Sigmoid colon (tissue), 7 donors: ENCODE results near the gene HDAC4. TPM values are rescaled to one million over a fixed set of nuclear protein-coding genes. Genes with fewer than 3 reads are reported as not detected.

Experiments
- DNase-seq: peaks from one replicate; pipeline ENCODE4 v3.0.0-alpha.2; 2019
- H3K27ac ChIP-seq, 4 donors: fragments of 200-600 bp; sonication (generic); one replicate each; pipeline ENCODE4 v1.5.1; 2016 to 2019; ENCODE audit warnings: mild to moderate bottlenecking in 1 of 4
- H3K27me3 ChIP-seq, 3 donors: fragments of 200-600 bp; sonication (generic); one replicate each; pipeline ENCODE4 v1.5.1; 2019; ENCODE audit warnings: mild to moderate bottlenecking in 1 of 3
- H3K36me3 ChIP-seq, 4 donors: fragments of 200-600 bp; sonication (generic); one replicate each; pipeline ENCODE4 v1.5.1; 2016 to 2019
- H3K4me1 ChIP-seq, 4 donors: fragments of 200-600 bp; sonication (generic); one replicate each; pipeline ENCODE4 v1.5.1; 2017 to 2019
- H3K4me3 ChIP-seq, 4 donors: fragments of 200-600 bp; sonication (generic); one replicate each; pipeline ENCODE4 v1.5.1; 2017 to 2019; ENCODE audit warnings: mild to moderate bottlenecking in 2 of 4, moderate library complexity in 1 of 4
- H3K9me3 ChIP-seq, 4 donors: fragments of 200-600 bp in 3 of 4; sonication (generic) in 3 of 4; one replicate each; pipeline versions ENCODE4 v1.5.1 to v1.6.1; 2013 to 2019
- EP300 ChIP-seq, 4 donors: sonication (generic); formaldehyde crosslinking; IDR thresholded peaks; one replicate each; pipeline ENCODE4 v1.6.1; 2017; ENCODE audit warnings: antibody characterized with exemption in 4 of 4
- POLR2A ChIP-seq, 2 donors: fragments of 450-650 bp; IDR thresholded peaks; one replicate each; pipeline ENCODE4 v1.6.1; 2016; ENCODE audit warnings: antibody characterized with exemption in 2 of 2, mild to moderate bottlenecking in 2 of 2, moderate library complexity in 2 of 2
- POLR2AphosphoS5 ChIP-seq, 4 donors: sonication (generic); formaldehyde crosslinking; IDR thresholded peaks; one replicate each; pipeline ENCODE4 v1.6.1; 2017; ENCODE audit warnings: antibody characterized with exemption in 4 of 4
- WGBS, 2 donors: extraction: QIAGEN DNeasy Blood & Tissue Kit; methylation state at CpG; one replicate each; pipeline ENCODE4 v1.1.7; 2013; 5-methylcytosine and 5-hydroxymethylcytosine counted together
- intact Hi-C: fragments of 100-400 bp; cut with DNase I; formaldehyde crosslinking; loops from one replicate; pipeline ENCODE4 v1.15.1; 2023
- polyA plus RNA-seq, 3 donors: library from polyadenylated mRNA; stranded (reverse); fragments of 200-250 nt; gene quantifications; one replicate each; pipeline ENCODE4 v1.2.3, GENCODE V29; 2013
- total RNA-seq, 4 donors: library from RNA; depleted of rRNA; stranded (reverse); fragments of >200 nt; gene quantifications; one replicate each; pipeline ENCODE4 v1.1.0, GENCODE V29; 2016
- TF ChIP-seq, protein P1 (sequence below), 4 experiments: fragments of 450-650 bp in 3 of 4; fragments of 200-600 bp in 1 of 4; IDR thresholded peaks; one replicate each; pipeline ENCODE4 v1.5.1; 2016 to 2019; ENCODE audit warnings: antibody characterized with exemption in 4 of 4, mild to moderate bottlenecking in 3 of 4, moderate library complexity in 2 of 4
- donor health status: healthy with polysubstance abuse.
- donor health status: Bipolar disorder and iron deficiency.
- donor health status: healthy.

Gene HDAC4
- total and polyA plus RNA-seq, 7 donors: 1.8 to 196 (median 77.0) TPM

DNA sequence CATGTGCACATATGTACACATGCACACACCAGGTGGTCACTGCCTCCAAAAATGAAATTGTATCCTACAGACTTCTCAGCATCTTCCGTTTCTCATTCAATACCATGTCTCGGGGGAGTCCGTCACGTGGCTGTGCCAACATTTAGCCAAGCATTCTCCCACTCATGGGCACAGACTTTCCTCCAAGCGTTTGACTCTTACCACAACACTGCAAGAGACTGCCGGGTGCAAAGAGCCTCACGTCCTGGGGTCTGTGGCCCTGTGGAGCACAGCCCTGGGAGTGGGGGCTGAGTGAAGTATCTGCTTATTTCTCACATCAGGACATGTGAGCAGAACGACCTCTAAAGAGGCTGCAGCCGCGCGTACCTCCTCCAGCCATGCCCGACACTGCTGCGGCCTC lies 28.0 kb downstream of the HDAC4 start:
- 90 to 95% methylated on average over 13 of the region's 13 CpGs for WGBS, 2 donors
- Histone ChIP-seq H3K27ac (peak overlapping the region in 1 of 4 donors; percentile 31), H3K4me1 (peaks cover 0 to 64% (median 42%) of the 10 kb centered on the region in 4 donors), H3K4me3 (no peak overlapping the region), H3K36me3 (peaks cover 0 to 10% (median 0%) of the 10 kb centered on the region in 4 donors), H3K9me3 (no peaks in the 10 kb centered on the region), H3K27me3 (no peaks in the 10 kb centered on the region)
- intact Hi-C loops: no loop called here
- peak; percentile 37 for DNase-seq
- TF ChIP-seq EP300 (IDR thresholded peaks at IDR 0.05): no peak
- TF ChIP-seq POLR2A (IDR thresholded peaks at IDR 0.05): no peak
- TF ChIP-seq, protein P1, sequence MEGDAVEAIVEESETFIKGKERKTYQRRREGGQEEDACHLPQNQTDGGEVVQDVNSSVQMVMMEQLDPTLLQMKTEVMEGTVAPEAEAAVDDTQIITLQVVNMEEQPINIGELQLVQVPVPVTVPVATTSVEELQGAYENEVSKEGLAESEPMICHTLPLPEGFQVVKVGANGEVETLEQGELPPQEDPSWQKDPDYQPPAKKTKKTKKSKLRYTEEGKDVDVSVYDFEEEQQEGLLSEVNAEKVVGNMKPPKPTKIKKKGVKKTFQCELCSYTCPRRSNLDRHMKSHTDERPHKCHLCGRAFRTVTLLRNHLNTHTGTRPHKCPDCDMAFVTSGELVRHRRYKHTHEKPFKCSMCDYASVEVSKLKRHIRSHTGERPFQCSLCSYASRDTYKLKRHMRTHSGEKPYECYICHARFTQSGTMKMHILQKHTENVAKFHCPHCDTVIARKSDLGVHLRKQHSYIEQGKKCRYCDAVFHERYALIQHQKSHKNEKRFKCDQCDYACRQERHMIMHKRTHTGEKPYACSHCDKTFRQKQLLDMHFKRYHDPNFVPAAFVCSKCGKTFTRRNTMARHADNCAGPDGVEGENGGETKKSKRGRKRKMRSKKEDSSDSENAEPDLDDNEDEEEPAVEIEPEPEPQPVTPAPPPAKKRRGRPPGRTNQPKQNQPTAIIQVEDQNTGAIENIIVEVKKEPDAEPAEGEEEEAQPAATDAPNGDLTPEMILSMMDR (IDR thresholded peaks at IDR 0.05): no peak
- no peak for TF ChIP-seq POLR2AphosphoS5 (IDR thresholded peaks at IDR 0.05)

DNA sequence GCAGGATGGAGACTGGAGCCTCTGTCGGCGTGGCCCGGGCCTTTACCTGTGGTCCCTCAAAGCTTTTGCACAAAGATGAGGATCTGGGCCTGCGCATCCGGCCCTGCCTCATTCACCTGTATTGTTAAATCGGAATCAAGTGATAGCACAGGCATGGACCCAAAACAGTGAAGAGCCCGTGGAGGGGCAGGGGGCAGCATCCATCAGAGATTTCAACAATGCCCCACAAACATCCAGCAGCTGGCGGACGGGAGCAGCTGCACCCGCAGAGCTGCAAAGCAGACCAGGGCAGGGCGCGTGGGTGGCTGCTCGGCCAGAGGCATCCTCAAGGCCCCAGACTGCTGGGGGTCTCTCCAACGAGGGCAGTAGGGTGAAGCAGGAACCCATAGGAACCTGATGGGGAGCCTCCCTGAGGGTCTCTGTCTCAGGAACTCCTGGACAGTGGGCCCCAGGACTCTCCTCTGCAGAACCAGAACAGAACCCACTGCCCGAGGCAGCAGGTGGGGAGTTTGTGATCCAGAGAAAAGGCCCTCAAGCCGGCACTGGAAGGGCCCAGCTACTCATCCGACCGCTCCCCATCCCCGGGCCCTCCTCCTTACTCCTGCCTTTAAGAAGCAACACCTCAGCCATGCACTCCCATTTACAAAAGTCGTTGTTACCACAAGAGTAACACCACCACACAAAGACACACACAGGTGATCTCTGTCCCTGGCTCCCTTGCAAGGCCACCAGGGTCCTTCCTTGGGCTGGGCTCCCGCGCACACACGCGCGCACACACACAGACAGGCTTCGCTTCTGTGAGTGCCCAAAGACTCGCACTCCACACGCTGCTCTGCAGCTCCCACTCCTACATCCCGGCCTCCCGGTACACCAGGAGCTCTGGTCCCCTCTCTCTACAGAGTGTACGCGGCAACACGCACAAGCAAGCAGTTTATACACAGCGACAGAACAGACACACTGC lies 28.8 kb downstream of the HDAC4 start:
- Histone ChIP-seq H3K36me3 (peaks cover 0 to 3% (median 0%) of the 10 kb centered on the region in 4 donors), H3K27me3 (no peaks in the 10 kb centered on the region), H3K27ac (peak overlapping the region in 3 of 4 donors; percentile 31 to 97 (median 96)), H3K4me1 (peaks cover 0 to 61% (median 42%) of the 10 kb centered on the region in 4 donors), H3K9me3 (no peaks in the 10 kb centered on the region), H3K4me3 (no peak overlapping the region)
- TF ChIP-seq, protein P1 (IDR thresholded peaks at IDR 0.05): no peak
- TF ChIP-seq POLR2AphosphoS5 (IDR thresholded peaks at IDR 0.05) (no peak), POLR2A (IDR thresholded peaks at IDR 0.05) (no peak), EP300 (IDR thresholded peaks at IDR 0.05) (no peak)
- WGBS, 2 donors: 94 to 96% methylated on average over 34 of the region's 34 CpGs
- DNase-seq: peak; percentile 56
- intact Hi-C loops: no loop called here

DNA sequence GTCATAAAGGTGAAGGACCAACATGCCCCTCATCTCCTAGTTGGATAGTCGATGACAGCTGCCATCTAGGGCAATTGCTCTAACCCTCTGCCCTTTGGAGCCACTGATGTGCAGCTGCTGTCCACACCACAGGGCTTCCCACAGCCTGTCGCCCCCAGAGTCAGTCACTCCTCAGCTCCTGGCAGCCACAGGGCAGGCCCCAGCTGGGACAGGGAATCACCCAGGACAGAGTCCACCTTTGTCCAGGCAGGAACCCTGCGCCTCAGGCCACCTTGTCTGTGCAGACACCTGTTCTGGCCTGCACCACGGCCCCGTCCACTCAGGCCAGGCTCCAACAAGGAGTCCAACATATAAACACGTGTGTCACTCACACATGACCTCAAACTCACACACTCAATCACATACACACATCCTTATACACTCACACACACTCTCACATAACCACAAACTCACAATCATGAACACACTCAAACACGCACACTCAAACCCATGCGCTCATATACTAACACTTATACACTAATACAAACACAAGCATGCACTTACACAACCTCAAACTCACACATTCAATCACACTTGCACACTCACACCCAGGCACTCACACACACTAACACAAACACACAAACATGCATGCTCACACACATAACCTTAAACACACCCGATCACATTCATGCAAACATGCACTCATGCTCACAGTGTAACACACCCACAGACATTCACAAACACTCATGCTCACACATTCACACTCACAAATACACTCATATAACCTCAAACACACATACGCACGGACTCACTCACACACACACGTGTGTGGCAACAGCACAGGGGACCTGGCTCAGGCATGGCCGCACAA lies 29.7 kb downstream of the HDAC4 start:
- DNase-seq: peak; percentile 57
- Histone ChIP-seq H3K36me3 (no peaks in the 10 kb centered on the region), H3K27ac (peak overlapping the region in 3 of 4 donors; percentile 71 to 97 (median 96)), H3K9me3 (no peaks in the 10 kb centered on the region), H3K4me3 (no peak overlapping the region), H3K27me3 (no peaks in the 10 kb centered on the region), H3K4me1 (peaks cover 0 to 66% (median 47%) of the 10 kb centered on the region in 4 donors)
- TF ChIP-seq POLR2AphosphoS5 (IDR thresholded peaks at IDR 0.05) (no peak), EP300 (IDR thresholded peaks at IDR 0.05) (no peak), POLR2A (IDR thresholded peaks at IDR 0.05) (no peak)
- TF ChIP-seq, protein P1 (IDR thresholded peaks at IDR 0.05): no peak
- WGBS, 2 donors: 95 to 96% methylated on average over 13 of the region's 13 CpGs
- intact Hi-C loops: no loop called here

DNA sequence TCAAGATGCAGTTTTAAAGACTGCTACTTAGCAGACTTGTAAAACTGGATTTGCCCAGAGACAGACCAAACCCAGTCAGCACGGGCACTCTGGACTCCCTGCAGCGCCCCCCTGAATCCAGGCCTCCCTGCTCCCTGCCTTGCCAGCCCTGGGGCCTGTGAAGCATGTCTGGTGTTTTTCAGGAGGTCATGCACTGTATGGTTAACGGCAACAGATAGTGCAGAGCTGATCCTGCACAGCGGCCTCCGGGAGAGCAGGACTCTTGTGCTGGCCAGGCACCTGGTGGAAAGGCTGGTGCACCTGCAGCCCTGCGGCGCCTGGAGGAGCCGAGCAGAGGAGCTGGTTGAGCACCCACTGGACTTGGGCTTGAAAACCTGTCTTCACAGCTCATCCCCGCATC lies 30.4 kb downstream of the HDAC4 start:
- 94 to 95% methylated on average over 9 of the region's 9 CpGs for WGBS, 2 donors
- peak overlapping the region in 3 of 4 donors; percentile 71 to 97 (median 96) for H3K27ac ChIP-seq
- H3K9me3 ChIP-seq: no peaks in the 10 kb centered on the region
- no peaks in the 10 kb centered on the region for H3K27me3 ChIP-seq
- TF ChIP-seq, protein P1 (IDR thresholded peaks at IDR 0.05): no peak
- TF ChIP-seq POLR2AphosphoS5 (IDR thresholded peaks at IDR 0.05) (no peak), POLR2A (IDR thresholded peaks at IDR 0.05) (no peak), EP300 (IDR thresholded peaks at IDR 0.05) (no peak)
- no peak overlapping the region for H3K4me3 ChIP-seq
- intact Hi-C loops: no loop called here
- DNase-seq: peak; percentile 68
- peaks cover 0 to 68% (median 45%) of the 10 kb centered on the region in 4 donors for H3K4me1 ChIP-seq
- no peaks in the 10 kb centered on the region for H3K36me3 ChIP-seq
